HG03025 (cell line): Measurements from ENCODE around the gene DNAH2.

Experiments
- ATAC-seq: cut with Tn5 transposase; IDR thresholded peaks from one replicate; pipeline ENCODE4 v1.9.1; 2021; ENCODE audit warnings: mild to moderate bottlenecking, moderate library complexity; ENCODE audit not compliant: unreplicated experiment, low FRiP score

DNAH2 gene

DNA sequence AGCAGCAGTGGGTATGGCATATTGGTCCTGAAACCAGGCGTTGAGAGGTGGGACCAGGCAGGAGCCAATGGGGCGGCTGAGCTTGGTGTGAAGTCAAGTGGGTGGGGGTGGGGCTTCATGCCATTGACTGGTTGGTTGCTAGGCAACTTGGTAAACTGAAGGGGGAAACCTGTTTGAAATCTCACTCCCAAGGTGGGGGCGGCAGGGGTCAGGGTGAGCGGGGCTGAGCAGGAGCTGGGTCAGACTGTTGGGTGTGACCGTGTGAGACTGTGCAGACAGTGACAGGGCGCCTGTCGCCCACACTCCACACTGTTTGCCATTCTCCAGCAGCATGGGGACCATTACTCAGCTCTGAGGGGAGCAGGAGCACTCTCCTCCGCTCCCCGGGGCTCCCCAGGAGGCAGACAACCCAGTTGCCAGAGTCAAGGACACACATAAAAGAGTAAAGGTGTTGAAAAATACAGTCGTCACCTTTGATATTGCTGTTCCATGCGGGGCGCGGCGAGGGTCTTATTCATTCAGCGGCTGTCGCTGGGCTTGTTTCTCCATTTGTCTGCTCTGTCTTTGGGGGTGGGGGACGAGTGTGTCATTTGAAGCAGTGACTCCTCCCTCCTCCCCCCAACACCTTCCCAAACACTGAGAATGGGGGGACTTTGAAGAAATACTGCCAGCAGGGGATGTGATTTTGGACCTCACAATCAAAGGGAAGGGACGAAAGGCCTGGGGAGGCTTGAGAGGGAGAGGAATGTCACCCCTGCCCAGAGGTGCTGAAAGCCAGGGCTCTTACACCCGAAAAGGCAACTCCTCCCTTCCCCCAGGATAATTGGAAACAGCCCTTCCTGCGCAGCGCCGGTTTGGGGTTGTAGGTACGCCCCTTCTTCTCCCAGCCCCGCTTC is 13.7 kb upstream of the DNAH2 start:
- no peak for ATAC-seq

DNA sequence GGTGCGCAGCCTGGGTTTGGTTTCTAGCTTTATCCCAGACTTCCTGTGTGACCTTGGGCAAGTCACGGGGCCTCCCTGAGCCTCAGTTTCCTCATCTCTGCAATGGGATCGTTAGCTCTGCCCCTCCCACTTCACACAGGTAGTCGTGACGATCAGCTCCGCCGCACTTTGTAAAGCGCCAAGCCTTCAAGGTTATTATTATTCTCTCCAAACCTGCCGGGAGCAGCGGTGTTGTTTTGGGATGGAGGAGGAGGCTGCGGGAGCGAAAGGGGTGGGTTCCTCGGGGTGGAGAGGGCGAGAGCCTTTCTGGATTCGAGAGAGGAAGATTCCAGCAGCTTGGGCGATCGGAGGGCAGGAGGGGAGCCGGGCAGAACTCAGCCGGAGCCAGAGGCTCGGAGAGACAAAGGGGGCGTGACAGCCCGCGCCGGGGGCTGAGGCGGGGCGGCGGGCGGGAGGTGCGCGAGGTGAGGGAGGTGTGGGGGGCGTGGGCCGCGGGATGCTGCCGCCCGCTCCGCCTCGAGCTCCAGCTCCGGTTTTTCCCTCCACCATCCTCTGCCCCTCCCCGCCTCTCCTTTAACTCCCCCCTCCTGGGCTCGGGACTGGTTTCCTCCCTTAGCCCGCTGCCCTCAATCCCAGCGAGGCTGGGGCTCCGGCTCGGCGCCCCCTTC is 12.8 kb upstream of the DNAH2 start, which contains the start of gene EFNB3:
Gene EFNB3, plus strand, starts transcription at position 602 of the 668 bp plus-strand sequence. CDS start 397 bp downstream, outside the sequence.
- no peak for ATAC-seq

DNA sequence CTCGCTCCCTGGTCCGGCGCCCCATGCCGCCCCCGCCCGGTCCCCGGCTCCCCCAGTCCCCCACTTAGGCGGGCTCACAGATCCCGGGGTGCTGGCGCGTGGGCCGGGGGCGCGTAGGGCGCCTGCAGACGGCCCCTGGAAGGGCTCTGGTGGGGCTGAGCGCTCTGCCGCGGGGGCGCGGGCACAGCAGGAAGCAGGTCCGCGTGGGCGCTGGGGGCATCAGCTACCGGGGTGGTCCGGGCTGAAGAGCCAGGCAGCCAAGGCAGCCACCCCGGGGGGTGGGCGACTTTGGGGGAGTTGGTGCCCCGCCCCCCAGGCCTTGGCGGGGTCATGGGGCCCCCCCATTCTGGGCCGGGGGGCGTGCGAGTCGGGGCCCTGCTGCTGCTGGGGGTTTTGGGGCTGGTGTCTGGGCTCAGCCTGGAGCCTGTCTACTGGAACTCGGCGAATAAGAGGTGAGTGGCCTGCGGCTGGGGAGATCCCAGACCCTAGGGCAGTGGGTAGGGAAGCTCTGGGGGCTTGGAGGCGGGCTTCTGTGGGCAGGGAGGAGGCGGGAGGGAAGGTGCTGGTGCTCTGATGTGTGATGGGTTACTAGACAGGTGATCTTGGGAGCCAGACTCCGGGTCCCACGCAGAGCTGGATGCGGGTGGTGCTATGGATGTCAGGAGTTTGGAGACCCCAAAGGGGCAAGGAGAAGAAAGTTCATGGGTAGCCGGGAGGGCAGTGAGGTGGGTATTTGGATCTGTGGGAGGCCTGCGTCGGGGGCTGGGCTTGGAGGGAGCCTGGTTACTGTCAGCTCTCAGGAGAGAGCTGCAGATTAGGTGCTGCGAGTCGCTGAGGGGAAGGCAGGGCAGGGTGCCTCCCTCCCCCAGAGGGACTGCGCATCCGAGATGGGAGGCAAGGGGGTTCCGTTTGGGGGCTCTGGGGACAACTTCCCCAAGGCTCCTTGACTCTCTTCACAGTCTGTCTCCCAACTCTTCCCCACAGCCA is 12.0 kb upstream of the DNAH2 start:
- ATAC-seq = no peak

DNA sequence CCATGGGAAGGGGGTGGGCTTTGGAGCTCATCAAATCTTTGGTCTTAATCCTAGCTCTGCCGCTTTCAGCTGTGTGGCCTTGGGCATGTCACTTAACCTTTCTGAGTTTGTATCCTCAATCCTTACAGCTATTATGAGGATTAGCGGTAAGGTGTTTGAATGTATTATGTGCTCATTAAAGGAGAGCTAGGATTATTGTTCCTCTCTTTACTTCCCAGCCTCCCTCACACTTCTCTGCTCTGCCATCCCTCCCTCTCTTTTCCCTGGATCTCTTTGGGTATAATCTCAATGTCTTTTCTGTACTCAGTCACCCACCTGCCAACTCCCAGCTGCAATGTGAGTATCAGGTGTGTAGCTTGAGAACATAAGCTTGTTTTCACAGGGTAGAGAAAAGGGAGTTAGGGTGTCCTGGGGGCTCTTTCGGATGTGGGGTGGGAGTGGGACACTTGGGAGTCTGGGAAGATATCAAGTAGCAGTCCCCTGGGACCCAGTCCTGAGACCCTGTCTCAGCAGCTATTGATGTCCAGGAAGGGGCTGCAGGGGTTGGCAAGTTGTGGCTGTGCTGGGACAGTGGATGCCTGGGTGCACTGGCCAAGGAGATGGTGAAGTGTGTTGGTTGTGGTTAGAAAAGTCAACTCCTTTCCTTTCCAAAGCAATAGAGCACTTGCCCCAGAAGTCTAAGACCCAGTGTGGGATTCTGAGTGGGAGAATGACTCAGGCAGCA is 10.8 kb upstream of the DNAH2 start:
- ATAC-seq = no peak

DNA sequence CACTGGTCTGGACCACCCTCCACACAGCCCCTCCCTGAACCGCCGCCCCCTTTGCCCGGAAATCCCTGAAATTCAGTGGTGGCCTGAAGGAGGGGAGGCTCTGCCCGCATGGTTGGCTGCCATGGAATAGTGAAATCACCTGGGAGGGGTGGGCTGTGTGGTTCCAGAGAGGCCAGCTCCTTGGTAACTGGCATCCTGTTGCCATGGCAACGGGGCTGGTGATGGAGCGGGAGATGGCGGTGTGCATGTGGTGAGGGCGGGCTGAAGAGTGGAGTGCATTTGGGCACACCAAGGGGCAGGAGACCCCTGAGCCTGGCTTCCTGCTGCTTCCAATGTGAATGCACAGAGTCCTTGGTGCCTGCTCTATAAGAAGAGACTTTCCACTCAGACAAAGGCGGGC is 10.1 kb upstream of the DNAH2 start:
- no peak for ATAC-seq

DNA sequence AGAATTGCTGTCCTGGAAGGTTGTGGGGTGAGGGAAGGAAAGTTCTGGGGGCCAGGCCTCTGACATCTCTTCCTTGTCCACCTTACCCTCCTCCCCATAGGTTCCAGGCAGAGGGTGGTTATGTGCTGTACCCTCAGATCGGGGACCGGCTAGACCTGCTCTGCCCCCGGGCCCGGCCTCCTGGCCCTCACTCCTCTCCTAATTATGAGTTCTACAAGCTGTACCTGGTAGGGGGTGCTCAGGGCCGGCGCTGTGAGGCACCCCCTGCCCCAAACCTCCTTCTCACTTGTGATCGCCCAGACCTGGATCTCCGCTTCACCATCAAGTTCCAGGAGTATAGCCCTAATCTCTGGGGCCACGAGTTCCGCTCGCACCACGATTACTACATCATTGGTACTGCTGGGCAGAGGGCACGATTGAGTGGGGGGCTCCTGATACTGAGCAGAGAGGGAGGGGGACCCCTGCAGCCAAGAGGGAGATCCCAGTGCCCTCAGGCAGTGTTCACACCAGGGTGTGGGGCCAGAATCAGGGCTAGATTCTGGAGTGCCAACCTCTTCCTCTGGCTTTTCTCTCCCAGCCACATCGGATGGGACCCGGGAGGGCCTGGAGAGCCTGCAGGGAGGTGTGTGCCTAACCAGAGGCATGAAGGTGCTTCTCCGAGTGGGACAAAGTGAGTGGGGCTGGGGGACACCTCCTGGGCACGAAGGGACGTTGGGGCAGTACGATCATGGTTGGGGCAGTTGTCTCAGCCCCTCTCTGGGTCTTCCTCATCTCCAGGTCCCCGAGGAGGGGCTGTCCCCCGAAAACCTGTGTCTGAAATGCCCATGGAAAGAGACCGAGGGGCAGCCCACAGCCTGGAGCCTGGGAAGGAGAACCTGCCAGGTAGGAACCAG is 9.4 kb upstream of the DNAH2 start:
- no peak for ATAC-seq

DNA sequence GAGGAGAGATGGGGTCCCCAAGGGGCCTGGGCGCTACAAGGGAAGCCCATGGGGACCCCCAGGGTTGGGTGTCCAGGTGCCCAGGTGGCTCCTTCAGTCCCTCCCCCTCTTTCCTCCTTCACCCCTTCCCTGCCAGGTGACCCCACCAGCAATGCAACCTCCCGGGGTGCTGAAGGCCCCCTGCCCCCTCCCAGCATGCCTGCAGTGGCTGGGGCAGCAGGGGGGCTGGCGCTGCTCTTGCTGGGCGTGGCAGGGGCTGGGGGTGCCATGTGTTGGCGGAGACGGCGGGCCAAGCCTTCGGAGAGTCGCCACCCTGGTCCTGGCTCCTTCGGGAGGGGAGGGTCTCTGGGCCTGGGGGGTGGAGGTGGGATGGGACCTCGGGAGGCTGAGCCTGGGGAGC is 8.5 kb upstream of the DNAH2 start:
- no peak for ATAC-seq

DNA sequence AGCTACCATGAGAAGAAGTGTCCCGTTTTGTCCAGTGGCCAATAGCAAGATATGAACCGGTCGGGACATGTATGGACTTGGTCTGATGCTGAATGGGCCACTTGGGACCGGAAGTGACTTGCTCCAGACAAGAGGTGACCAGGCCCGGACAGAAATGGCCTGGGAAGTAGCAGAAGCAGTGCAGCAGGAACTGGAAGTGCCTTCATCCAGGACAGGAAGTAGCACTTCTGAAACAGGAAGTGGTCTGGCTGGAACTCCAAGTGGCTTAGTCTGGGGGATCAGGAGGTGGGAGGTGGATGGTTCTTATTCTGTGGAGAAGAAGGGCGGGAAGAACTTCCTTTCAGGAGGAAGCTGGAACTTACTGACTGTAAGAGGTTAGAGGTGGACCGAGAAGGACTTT is 7.2 kb upstream of the DNAH2 start:
- no peak for ATAC-seq

DNA sequence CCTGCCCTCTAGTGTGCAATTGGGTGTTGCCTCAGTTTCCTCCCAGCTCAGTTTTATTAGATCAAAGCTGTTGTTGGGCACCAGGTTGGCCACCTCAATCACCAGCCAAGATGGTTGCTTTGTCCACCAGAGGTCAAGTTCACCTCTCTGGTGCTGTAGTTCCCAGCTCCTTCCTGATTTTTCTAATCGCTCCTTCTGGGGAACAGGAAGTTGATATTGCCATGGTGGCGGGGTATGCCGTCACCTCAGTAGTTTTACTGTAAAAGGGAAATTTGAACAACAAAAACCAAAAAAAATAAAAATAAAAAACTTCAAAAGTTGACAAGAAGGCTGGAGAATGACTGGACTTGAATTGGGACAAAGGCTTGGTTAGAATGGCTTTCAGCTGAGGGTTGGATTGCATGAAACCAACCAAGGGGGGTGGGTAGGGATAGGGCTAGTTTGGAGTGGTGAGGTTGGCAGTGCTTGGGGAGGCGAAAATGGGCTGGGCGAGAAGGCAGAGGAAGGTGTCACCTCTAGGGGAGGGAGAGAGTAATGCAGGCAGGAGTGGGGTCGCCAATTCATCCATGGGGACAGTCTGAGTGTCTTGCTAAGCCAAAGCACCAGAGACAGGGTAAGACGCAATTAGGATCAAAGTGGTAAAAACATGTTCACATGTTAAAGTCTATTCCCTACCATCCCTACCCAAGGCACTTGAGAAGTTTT is 6.3 kb upstream of the DNAH2 start:
- no peak for ATAC-seq

DNA sequence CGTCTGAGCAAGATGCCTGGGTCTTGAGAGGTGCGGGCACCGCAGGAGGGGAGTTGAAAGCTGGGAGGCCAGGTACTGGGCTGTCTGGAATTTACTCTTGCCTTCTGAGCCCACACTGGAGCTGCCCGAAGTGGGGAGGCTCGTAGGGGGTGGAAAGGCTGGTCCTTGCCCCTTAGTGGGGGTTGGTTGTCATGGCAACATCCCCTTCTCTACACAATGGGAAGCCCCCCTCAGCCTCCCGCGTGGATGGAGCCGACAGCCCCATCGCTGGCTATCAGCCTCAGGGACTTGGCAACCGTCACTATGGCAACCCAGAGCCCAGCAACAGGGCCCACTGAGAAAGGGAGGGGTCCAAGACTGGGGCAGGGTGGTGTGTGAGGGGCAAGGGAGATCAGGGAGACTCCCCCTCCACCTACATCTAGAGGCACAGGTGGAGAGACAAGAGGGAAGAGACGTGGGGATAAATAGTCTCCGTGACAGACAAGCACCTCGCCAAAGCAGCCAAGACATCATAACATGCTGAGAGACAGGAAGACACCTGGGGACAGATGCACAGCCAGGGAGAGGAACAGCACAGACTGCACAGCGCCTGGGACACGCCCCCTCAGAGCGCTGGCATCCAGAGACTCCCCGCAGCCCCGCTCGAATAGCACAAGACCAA is 5.3 kb upstream of the DNAH2 start:
- no peak for ATAC-seq

DNA sequence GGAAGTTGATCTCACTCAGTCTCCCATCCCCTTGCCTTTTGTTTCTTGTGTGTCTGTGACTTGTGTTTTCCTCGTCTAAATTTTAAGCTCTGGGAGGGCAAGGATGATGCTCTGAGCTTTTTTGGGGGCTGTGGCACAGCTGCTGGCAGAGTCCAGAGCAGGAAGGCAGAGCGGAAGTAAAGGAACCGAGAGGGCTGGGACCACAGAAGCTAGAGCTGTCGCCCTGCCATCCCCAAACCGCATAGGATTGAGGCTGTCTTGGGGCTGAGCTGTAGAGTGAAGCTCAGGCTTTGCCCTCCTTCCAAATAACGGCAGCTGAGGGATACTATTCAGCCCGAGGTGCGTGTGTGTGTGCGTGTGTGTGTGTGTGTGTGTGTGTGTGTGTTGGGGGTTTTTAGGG is 3.8 kb upstream of the DNAH2 start:
- ATAC-seq = no peak

DNA sequence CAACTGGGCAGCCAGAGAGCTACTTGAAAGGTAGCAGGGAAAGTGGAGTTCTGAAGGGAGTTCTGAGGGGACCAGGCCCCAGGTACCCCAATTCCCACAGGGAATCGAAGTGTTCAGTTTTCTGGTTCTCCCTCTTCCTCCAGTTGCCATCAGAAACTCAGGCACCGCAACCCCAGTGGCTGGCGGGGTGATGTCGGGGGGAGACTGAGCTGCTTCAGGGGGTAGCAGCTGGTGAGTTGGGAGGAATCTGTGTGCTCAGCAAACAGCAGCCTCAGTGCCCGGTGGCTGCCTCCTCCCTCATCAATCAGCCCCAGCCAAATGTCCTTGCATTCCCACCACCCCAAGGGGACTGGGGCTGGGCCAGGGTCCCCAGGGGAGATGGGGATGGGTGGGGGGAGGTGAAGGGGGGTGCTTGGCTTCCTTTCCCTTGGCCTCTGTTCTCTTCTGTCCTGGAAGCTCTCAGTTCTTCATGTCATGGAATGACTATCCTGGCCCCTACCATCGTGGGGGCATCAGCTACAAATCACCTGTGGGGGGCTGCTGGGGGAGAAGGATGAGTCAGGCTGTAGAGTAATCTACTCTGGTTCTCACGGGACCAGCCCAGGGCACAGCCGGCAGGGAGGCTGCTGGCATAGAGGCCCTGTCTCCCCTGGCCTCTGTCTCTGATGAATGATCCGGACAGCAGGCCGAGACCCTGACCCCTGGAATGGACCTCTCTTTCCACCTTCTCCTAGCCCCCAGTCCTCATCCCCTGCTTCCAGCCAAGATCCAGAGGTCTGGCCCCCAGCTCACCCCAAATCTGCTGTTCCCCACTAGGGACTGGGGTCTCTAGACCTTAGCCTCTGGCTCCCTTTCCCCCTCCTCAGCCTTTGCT is 2.6 kb upstream of the DNAH2 start:
- no peak for ATAC-seq

DNA sequence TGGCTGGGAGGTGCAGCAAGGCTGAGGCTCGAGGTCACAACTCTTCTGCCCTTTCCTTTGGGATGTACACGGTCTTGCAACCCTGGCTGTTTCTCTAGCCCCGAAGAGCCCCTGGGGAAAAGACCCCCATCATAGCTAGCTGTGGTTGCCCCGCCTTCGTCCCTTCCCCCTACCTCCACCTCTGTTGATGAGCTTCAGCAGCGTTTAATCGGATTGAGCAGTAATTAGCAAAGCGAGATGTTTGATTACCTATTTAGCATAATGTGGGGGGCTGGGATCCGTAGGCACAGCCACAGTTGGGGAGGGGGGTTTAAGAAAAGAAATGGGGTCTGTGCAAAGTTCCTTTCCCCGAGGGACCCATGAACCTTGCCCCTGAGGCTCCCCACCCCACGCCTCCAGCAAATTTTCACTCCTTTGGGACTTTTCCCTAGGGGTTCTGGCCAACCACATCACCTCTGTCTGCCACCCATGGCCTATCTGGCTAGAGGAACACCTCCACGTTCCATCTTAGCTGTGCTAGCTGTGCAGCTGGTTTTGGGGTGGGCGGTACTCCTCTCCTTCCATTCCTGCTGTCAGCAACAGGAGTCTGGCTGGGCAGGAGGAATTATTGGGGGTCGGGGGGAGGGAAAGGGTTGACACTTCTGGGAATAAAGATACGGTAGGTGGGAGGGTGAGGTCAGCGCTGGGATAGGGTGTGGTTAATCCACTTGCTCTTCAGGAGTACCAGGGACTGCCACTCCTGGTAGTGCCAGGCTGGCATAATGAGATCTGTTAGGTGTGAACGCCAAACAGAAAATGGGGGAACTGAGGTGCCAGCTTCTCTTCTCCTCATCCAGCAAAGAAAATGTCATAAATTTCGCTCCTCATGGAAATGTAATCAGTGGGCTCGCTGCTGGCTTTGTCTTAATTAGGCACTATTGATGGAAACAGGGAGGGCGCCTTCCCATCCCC is 1.3 kb upstream of the DNAH2 start:
- ATAC-seq = no peak

DNA sequence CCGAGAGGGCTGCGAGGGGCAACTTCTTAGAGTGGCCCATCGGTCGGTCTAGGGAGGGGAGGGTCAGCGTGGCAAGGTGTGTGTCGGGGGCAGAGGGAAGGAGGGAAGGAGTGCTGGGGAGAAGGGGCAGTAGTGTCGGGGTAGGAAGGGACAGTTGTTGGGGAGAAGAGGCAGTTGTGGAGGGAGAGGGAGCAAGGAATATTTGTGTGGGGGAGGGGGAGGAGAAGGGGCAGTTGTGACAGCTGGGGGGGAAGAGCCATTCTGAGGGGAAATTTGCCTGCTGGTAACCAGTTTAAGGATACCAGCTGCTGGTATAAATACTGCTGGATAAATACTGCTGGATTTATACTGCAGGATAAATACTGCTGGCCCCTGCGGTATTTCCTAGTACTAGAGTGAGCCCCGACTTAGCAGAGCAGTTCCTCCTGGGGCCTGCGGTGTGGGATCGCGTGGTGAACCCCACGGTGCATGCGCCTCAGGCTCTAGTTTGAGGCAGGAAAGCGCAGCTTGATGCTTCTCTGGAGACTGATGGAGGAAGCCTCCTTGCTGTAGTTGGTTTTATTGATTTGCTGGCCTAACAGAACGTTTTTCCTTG is 309 bp downstream of the DNAH2 start:
- no peak for ATAC-seq

DNA sequence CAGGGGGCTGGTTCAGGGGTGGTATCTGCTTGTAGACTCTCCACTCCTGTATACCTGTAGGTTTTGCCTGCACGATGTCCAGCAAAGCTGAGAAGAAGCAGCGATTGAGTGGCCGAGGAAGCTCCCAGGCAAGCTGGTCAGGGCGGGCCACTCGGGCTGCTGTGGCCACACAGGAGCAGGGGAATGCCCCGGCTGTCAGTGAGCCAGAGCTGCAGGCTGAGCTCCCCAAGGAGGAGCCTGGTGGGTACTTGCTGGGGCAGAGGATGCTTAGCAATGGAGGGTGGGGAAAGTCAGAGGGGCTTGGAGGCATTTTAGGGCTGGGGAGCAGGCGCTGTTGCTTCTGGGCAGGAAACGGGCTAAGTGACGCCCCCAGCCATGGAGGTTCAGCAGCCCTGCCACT is 2.1 kb downstream of the DNAH2 start:
- ATAC-seq = no peak

DNA sequence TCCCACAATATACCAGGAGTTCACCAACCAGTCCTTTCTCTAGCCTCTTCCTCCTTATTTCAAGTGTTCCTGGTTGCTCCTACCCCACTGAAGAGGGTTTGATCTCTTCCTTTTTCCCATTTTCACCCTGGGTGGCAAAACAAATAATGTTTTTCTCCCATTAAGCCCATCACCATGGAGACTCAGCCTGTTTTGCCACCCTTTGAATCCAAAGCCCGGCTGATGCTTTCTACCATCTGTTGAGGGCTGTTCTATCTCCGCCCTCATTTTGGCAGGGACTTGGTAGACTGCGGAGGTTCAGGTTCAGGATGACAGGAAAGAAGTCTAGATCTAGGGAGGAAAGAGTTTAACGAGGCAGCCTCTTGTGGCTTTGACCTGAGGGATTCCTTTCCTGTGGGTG is 2.6 kb downstream of the DNAH2 start:
- ATAC-seq = no peak
